Mesodermal cell (in vitro differentiated cells): ENCODE results near the gene ZXDC.

Experiments used
- H3K27ac ChIP-seq: 2 replicates; pipeline ENCODE4 v1.7.0; 2013; ENCODE audit warnings: mild to moderate bottlenecking, low read depth, low read length, moderate library complexity; ENCODE audit not compliant: severe bottlenecking
- H3K36me3 ChIP-seq: 2 replicates; pipeline ENCODE4 v1.7.1; 2013; ENCODE audit warnings: mild to moderate bottlenecking, low read length, moderate library complexity; ENCODE audit not compliant: control insufficient read depth, insufficient read depth
- H3K4me1 ChIP-seq: one replicate; pipeline ENCODE4 v1.7.1; 2013; ENCODE audit warnings: mild to moderate bottlenecking, low read length; ENCODE audit not compliant: insufficient read depth, control insufficient read depth, poor library complexity, severe bottlenecking
- H3K4me3 ChIP-seq: 2 replicates; pipeline ENCODE4 v1.7.0; 2013; ENCODE audit warnings: low read length, control low read depth, mild to moderate bottlenecking; ENCODE audit not compliant: insufficient read depth, poor library complexity, severe bottlenecking; ENCODE audit errors: extremely low read depth
- H3K9me3 ChIP-seq: 2 replicates; pipeline ENCODE4 v1.7.1; 2013; ENCODE audit warnings: mild to moderate bottlenecking, low read length, moderate library complexity; ENCODE audit not compliant: control insufficient read depth
- WGBS, 2 experiments: methylation state at CpG; one replicate each; pipeline ENCODE4 v1.1.5; 2013; ENCODE audit warnings: missing lambda C conversion rate in 2 of 2; ENCODE audit not compliant: insufficient coverage in 2 of 2; 5-methylcytosine and 5-hydroxymethylcytosine counted together

Gene ZXDC

GRCh38 chr3:126498461-126498860, 22.8 kb upstream of the ZXDC start:
- no peak overlapping the region for H3K27ac ChIP-seq
- H3K4me3 ChIP-seq, result no peak overlapping the region
- 56 to 59% methylated on average over 3 to 4 of the region's 4 CpGs for WGBS, 2 experiments
- H3K36me3 ChIP-seq, result no peaks in the 10 kb centered on the region
- H3K9me3 ChIP-seq, result no peaks in the 10 kb centered on the region
- H3K4me1 ChIP-seq, result no peaks in the 10 kb centered on the region

GRCh38 chr3:126497956-126498355, 22.3 kb upstream of the ZXDC start:
- H3K36me3 ChIP-seq, result no peaks in the 10 kb centered on the region
- no peak overlapping the region for H3K27ac ChIP-seq
- 91 to 93% methylated on average over 1 to 4 of the region's 6 CpGs for WGBS, 2 experiments
- H3K4me3 ChIP-seq, result no peak overlapping the region
- H3K4me1 ChIP-seq, result no peaks in the 10 kb centered on the region
- H3K9me3 ChIP-seq, result no peaks in the 10 kb centered on the region

- no peaks in the 10 kb centered on the region for H3K4me1 ChIP-seq
- H3K9me3 ChIP-seq, result no peaks in the 10 kb centered on the region
- no peaks in the 10 kb centered on the region for H3K36me3 ChIP-seq
- no peak overlapping the region for H3K27ac ChIP-seq
- WGBS, 2 experiments, result 75 to 87% methylated on average over 14 to 20 of the region's 21 CpGs
- H3K4me3 ChIP-seq, result no peak overlapping the region
Observed at GRCh38 chr3:126496894-126497850, 21.5 kb upstream of the ZXDC start.

GRCh38 chr3:126495786-126496185, 20.1 kb upstream of the ZXDC start:
- WGBS, 2 experiments, result 95 to 98% methylated on average over 5 to 7 of the region's 8 CpGs
- Histone ChIP-seq H3K9me3 (no peaks in the 10 kb centered on the region), H3K36me3 (no peaks in the 10 kb centered on the region), H3K27ac (no peak overlapping the region), H3K4me3 (no peak overlapping the region), H3K4me1 (no peaks in the 10 kb centered on the region)

GRCh38 chr3:126494970-126495230, 19.2 kb upstream of the ZXDC start:
- Histone ChIP-seq H3K4me3 (no peak overlapping the region), H3K4me1 (no peaks in the 10 kb centered on the region), H3K9me3 (no peaks in the 10 kb centered on the region), H3K36me3 (no peaks in the 10 kb centered on the region), H3K27ac (no peak overlapping the region)
- 93 to 94% methylated on average over 3 to 4 of the region's 6 CpGs for WGBS, 2 experiments

GRCh38 chr3:126494204-126494969, 18.7 kb upstream of the ZXDC start:
- H3K9me3 ChIP-seq, result no peaks in the 10 kb centered on the region
- 90 to 92% methylated on average over 8 to 10 of the region's 12 CpGs for WGBS, 2 experiments
- H3K36me3 ChIP-seq, result no peaks in the 10 kb centered on the region
- no peak overlapping the region for H3K27ac ChIP-seq
- no peak overlapping the region for H3K4me3 ChIP-seq
- H3K4me1 ChIP-seq, result no peaks in the 10 kb centered on the region

GRCh38 chr3:126493739-126494138, 18.0 kb upstream of the ZXDC start:
- H3K27ac ChIP-seq, result no peak overlapping the region
- H3K9me3 ChIP-seq, result no peaks in the 10 kb centered on the region
- H3K4me1 ChIP-seq, result no peaks in the 10 kb centered on the region
- H3K36me3 ChIP-seq, result no peaks in the 10 kb centered on the region
- 80 to 91% methylated on average over 7 to 8 of the region's 9 CpGs for WGBS, 2 experiments
- no peak overlapping the region for H3K4me3 ChIP-seq

GRCh38 chr3:126493051-126493450, 17.4 kb upstream of the ZXDC start:
- no peaks in the 10 kb centered on the region for H3K36me3 ChIP-seq
- H3K4me1 ChIP-seq, result no peaks in the 10 kb centered on the region
- H3K9me3 ChIP-seq, result no peaks in the 10 kb centered on the region
- no peak overlapping the region for H3K4me3 ChIP-seq
- WGBS, 2 experiments, result 86 to 90% methylated on average over 14 of the region's 14 CpGs
- H3K27ac ChIP-seq, result no peak overlapping the region

- no peak overlapping the region for H3K4me3 ChIP-seq
- H3K27ac ChIP-seq, result no peak overlapping the region
- H3K36me3 ChIP-seq, result no peaks in the 10 kb centered on the region
- no peaks in the 10 kb centered on the region for H3K4me1 ChIP-seq
- H3K9me3 ChIP-seq, result no peaks in the 10 kb centered on the region
- WGBS, 2 experiments, result 92 to 95% methylated on average over 19 of the region's 21 CpGs
Observed at GRCh38 chr3:126491221-126492013, 15.7 kb upstream of the ZXDC start.

GRCh38 chr3:126490619-126491018, 14.9 kb upstream of the ZXDC start:
- no peaks in the 10 kb centered on the region for H3K4me1 ChIP-seq
- no peaks in the 10 kb centered on the region for H3K36me3 ChIP-seq
- no peak overlapping the region for H3K27ac ChIP-seq
- H3K4me3 ChIP-seq, result no peak overlapping the region
- WGBS, 2 experiments, result 85 to 87% methylated on average over 6 of the region's 6 CpGs
- H3K9me3 ChIP-seq, result no peaks in the 10 kb centered on the region
